HG03060 (cell line): ENCODE results near the gene FOXC2.

Experiments used
- ATAC-seq: cut with Tn5 transposase; IDR thresholded peaks from one replicate; pipeline ENCODE4 v1.9.1; 2021; ENCODE audit warnings: low read depth, moderate number of reproducible peaks; ENCODE audit not compliant: unreplicated experiment

FOXC2 gene

DNA sequence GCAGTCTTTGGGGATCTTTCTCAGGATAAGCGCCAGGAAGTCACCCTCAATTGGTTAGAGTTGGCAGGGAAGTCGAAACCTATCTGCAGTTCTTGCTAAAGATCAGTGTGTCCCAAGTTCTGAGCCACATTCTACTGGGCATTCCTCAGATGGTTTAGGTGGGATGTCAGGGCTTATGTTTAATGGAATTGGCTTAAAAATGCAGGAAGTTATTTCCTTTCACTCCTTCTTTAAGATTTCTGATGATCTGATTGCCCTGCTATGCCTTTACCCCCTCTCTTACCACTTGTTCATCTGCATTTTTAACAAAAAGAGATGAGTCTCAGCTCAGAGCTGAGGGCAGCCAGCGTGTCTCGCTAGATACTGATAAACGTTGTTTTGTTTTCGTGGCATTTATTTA, 42.5 kb downstream of the FOXC2 start:
- ATAC-seq, result no peak

DNA sequence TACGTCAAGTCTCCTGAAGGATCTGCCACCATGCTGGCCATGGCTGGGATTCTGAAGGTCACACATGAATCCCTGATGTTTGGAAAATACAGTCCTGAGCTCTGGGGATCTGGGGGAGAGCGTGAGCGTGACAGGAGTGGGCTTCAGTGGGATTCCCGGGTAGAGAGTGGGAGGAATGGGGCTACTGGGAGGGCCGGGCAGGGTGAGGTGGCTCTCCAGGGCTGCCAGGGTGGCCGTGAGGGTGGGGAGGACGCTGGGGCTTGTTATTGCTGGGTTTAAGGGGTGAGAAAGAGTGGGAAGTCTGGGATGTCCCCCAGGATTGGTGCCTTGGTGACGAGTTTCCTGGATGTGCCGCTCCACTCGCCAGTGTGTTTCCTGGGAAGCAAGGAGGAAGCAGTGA, 43.0 kb downstream of the FOXC2 start:
- ATAC-seq, result no peak

DNA sequence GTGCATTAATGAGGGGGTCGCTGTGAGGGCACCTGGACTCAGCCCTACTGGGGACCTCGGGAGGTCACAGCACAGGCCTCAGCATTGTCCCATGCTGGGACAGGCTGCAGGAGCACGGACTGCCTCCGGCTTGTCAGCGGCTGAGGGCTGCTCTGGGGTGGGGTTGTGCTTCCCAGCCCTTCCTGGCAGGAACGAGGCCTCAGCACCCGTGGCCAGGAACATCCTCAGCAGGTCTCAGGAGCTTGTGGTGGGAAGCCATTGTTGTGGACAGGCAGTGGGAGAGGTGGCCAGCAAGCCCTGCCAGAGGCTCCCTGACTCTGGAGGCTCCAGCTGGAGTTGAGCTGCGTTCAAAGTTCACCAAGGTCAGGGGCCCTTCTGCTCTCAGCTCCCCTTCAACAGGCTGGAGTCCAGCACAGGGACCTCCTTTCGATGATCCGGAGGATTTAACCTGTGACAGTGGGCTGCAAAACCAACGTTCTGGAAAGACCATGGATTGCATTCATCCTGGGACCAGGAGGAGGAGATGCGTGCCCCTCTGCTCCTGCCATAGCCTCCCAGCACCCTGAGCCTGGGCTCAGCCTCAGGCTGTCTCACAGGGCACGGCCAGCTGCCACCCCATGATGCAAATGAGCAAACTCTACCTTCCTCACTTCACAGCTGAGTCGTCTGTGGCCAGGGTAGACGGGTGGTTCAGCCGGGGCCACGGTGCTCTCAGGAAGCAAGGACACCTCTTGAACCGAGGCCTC, 44.3 kb downstream of the FOXC2 start:
- ATAC-seq, result no peak

GRCh38 chr16:86611525-86611855, 44.9 kb downstream of the FOXC2 start:
- no peak for ATAC-seq

DNA sequence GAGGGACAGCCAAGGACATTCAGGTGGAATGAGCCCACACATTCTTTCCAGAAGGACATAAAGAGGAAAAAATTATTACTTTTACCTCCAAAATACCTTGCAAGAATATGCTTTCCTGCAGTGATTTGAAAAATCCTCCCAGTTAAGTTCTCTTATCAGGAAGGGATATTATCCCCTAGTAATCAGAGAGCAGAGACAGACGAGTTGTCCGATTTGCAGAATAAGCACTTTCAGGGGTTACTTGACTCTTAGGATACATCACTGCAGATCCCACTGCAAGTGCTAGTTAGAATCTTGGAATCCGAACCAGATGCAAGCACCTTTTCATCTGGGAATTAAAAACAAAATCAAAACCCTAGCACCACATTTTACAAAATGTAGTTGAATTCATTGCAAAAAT, 45.3 kb downstream of the FOXC2 start:
- no peak for ATAC-seq

DNA sequence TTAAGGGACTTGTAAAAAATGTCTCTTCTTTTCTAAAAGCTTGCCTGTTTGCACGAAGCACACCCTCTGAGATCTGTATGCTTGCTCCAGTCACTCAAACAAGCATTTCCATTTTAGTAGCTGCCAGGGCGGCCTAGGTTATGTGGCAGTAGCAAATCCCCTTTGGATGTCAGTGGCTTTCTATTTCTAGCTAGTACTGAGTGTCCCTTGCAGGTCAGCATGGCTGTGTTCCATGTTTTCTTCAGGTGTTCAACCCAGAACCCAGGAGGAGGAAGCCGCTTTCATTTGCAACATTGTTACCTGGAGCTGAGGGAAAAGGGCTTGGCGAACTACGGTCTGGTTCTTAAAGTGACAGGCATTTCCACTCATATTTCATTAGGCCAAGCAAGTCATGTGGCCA, 48.1 kb downstream of the FOXC2 start:
- ATAC-seq, result no peak

DNA sequence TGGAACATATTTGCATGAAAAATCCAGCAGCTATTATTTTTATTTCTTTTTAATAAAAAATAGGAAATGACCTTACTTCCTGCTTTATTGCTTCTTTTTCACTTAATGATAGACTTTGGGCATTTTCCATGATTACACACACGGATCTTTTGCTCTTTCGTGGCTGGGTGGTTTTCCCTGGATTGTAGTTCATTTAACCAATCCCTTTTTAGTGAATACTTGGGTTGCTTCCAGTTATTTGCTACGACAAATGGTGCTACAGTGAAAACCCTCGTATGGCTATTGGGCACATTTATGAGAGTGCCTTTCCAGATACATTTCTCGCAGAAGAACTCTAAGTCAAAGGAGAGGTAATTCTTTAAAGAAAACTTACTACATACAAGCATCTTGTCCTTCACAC, 50.3 kb downstream of the FOXC2 start:
- no peak for ATAC-seq

DNA sequence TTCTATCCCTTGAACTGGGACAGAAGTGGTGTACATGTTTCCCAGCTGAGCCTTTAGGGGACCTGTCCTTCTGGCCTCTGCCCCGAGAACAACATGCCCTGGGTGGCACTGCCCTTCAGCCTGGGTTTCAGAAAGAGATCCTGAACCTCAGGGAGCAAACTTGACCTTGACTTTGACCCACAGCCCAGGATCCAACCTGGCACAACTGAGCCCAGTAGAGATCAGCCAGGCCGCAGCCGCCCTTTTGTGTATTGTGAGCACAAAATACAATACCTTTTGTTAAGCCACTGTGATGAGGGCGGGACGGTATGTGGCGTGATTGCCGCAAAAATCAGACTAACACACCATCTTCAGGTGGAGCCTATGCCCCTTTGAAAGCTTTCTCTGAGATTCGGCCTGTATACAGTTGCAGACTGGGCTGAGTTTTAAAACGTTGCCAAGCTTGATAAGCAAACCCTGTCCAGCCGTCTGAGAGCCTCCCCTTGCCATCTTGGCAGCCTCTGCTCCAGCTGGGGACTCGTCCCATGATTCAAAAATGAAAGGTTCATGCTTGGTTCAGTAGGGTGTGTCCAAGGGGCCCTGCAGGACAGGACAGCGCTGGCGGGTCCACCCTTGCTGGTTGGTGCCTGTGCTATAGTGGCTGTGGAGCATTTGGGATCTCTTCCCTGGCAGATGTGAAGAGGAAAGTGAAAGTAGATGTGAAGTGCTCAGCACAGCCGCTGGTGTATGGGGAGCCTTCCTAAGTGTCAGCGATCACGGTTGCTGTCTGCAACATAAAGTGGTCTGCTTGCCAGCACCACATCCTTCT, 52.0 kb downstream of the FOXC2 start:
- ATAC-seq, result no peak
